Lower lobe of right lung (tissue), 2 donors: ENCODE measurements around the gene FIGLA. TPM values are rescaled to one million over a fixed set of nuclear protein-coding genes. Genes with fewer than 3 reads are reported as not detected.

Experiments
- ATAC-seq, 2 donors: fragments of 200-7000 bp; cut with Tn5 transposase; one replicate each; pipeline ENCODE4 v1.9.1; 2020 to 2022; ENCODE audit warnings: mild to moderate bottlenecking in 2 of 2, moderate library complexity in 2 of 2
- DNase-seq: peaks from one replicate; pipeline ENCODE4 v3.0.0-alpha.2; 2020
- H3K27ac ChIP-seq: fragments of 200-600 bp; one replicate; pipeline ENCODE4 v1.8.0; 2022
- H3K27me3 ChIP-seq: fragments of 200-600 bp; one replicate; pipeline ENCODE4 v1.8.0; 2022; ENCODE audit warnings: low read depth
- H3K36me3 ChIP-seq: fragments of 200-600 bp; one replicate; pipeline ENCODE4 v1.8.0; 2022; ENCODE audit warnings: mild to moderate bottlenecking
- H3K4me1 ChIP-seq: fragments of 200-600 bp; one replicate; pipeline ENCODE4 v1.8.0; 2022
- H3K4me3 ChIP-seq: fragments of 200-600 bp; one replicate; pipeline ENCODE4 v1.8.0; 2022; ENCODE audit warnings: mild to moderate bottlenecking
- H3K9me3 ChIP-seq: fragments of 200-600 bp; one replicate; pipeline ENCODE4 v1.8.0; 2022
- intact Hi-C: fragments of 100-400 bp; cut with DNase I; formaldehyde crosslinking; loops from one replicate; pipeline ENCODE4 v1.11.0; 2022
- long read RNA-seq: library from polyadenylated mRNA; unstranded; transcript quantifications from one replicate; pipeline ENCODE4 v2.0.0, GENCODE V29; 2021
- total RNA-seq: library from RNA; stranded (reverse); fragmentation: NEBNext Ultra II Directional; extraction: Animal tissue kit (Norgen Biotek cat#: 25700); gene quantifications from one replicate; pipeline ENCODE4 v1.2.1, GENCODE V29; 2021
- TF ChIP-seq, protein P1 (sequence below): fragments of 200-600 bp; IDR thresholded peaks from one replicate; pipeline ENCODE4 v1.8.0; 2022; ENCODE audit warnings: antibody characterized with exemption, mild to moderate bottlenecking
- donor health status: DM: no; HTN: yes; CAD: no; lungs with severe emphysema.

FIGLA gene
- not detected for total RNA-seq
- long read RNA-seq, result 0 reads

DNA sequence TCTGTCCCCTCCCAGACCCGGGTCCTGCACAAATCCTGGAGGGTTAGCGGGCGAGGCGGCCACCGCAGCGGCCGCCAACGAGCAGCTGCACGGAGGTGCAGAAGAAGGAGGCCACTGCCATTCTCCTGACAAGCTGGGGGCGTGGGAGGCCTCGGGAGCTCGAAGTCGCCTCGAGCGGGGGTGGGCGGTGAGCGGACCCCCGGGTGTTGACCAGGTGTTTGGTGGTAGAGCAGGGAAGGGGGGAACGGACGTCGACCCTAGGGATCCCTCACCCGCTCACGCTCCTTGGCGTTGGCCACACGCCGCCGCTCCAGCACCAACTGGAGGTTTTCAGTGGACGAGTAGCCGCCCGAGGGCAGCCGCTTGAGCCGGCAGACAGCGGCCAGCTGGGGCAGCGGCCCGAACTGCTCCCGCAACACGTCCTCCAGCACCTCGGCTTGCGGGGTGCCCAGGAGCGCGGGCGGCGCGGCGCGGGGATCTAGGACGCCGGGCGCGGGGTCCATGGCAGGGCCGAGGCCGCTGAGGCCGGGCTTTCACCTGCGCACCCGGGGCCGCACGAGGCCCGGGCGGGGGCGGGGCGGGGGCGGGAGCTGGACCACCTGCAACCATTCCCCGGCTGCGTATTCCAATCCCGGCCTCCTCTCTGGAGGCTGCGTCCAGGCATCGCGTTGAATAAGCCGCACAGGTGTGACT lies at the start of gene FIGLA:
Gene FIGLA (minus strand): TSS at position 508 of the 693 bp plus-strand sequence. CDS start 5 bp downstream, at position 503.
- intact Hi-C loops, result no loop called here
- H3K27me3 ChIP-seq, result peaks cover 58% of the 10 kb centered on the region
- no peak for DNase-seq
- peaks cover 17% of the 10 kb centered on the region for H3K4me1 ChIP-seq
- peak within 1 kb of the TSS; percentile 38 for H3K4me3 ChIP-seq
- no peaks in the 10 kb centered on the region for H3K9me3 ChIP-seq
- peak; percentile 31 to 34 for ATAC-seq
- TF ChIP-seq, protein P1, sequence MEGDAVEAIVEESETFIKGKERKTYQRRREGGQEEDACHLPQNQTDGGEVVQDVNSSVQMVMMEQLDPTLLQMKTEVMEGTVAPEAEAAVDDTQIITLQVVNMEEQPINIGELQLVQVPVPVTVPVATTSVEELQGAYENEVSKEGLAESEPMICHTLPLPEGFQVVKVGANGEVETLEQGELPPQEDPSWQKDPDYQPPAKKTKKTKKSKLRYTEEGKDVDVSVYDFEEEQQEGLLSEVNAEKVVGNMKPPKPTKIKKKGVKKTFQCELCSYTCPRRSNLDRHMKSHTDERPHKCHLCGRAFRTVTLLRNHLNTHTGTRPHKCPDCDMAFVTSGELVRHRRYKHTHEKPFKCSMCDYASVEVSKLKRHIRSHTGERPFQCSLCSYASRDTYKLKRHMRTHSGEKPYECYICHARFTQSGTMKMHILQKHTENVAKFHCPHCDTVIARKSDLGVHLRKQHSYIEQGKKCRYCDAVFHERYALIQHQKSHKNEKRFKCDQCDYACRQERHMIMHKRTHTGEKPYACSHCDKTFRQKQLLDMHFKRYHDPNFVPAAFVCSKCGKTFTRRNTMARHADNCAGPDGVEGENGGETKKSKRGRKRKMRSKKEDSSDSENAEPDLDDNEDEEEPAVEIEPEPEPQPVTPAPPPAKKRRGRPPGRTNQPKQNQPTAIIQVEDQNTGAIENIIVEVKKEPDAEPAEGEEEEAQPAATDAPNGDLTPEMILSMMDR, result no peak
- no peaks in the 10 kb centered on the region for H3K36me3 ChIP-seq
- no peak within 1 kb of the TSS for H3K27ac ChIP-seq

DNA sequence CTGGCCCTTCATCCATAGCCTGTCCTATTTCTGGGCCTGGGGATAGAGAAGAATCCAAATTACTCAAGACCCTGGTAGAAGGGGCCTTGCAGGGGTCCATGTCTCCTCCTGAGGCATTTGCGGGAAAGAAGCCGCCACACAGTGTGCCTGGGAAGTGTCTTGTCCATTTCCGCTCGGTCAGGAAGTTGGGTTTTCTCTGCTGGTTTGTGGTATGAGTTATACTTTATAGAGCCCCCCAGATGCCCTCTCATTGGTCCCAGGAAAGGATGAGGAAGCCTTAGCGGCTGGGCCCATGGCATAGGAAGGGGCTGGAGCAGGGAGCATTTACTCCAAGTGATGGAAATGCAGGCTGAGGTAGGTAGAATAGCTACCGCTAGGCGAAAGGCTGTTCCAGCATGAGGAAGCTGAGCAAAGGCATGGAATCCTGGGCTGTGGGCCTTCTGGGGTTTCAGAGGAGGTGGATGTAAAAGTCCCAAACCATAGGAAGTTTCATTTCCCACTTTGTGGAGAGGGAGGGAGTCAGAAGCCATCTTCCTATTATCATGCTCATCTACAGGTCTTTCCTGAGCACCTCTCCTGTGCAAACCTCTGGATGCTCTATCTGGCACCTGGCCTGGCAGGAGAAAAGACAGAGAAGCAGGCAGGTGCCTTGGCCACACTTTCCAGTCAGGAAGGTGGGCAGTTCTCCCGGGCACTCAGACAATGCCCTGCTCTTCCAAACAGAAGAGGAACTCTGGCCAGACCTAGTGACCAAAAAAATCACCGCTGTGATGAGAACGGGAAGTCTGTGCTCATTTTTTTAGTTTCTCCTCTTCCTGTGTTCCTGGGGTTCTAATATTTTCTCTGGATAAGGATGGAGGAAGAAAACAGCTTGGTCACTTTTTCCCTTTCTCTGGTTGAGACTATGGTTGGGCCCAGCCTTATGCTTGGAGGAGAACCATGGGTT lies 47.8 kb upstream of the FIGLA start:
- H3K4me1 ChIP-seq, result no peaks in the 10 kb centered on the region
- DNase-seq (no peak), ATAC-seq (no peak)
- intact Hi-C loops, result no loop called here
- TF ChIP-seq, protein P1, result no peak
- no peak overlapping the region for H3K4me3 ChIP-seq
- peaks cover 4% of the 10 kb centered on the region for H3K27me3 ChIP-seq
- H3K36me3 ChIP-seq, result no peaks in the 10 kb centered on the region
- no peaks in the 10 kb centered on the region for H3K9me3 ChIP-seq
- no peak overlapping the region for H3K27ac ChIP-seq

- Histone ChIP-seq H3K36me3 (no peaks in the 10 kb centered on the region), H3K4me3 (no peak within 1 kb of the TSS), H3K27ac (no peak within 1 kb of the TSS), H3K9me3 (no peaks in the 10 kb centered on the region), H3K27me3 (no peaks in the 10 kb centered on the region), H3K4me1 (no peaks in the 10 kb centered on the region)
- no peak for DNase-seq
- TF ChIP-seq, protein P1, result no peak
- no peak for ATAC-seq
- intact Hi-C loops, result no loop called here
Observed at GRCh38 chr2:70835643-70836042, 45.2 kb upstream of the FIGLA start, which contains the start of gene CD207. Gene CD207 (minus strand): TSS chr2:70835816. CDS start chr2:70835776, 40 bp downstream.

DNA sequence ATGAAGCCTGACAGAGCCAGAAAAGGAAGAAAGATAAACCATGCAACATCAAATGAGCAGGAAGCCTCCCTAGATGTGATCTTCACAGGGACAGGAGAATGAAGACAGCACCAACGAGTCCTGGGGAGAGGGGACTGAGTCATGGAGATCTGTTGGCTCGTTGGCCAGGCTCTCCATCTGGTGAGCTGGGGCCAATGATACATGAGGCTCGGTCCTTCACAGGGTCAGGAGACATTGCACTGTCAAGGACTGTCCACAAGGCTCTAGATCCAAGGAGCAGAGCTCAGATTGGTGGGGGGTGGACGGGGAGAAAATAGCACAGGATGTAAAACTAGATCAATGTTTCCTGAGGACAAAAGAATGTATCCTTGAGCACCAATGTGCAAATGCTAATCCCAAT lies 44.4 kb upstream of the FIGLA start:
- ATAC-seq (no peak), DNase-seq (no peak)
- no peaks in the 10 kb centered on the region for H3K4me1 ChIP-seq
- no peaks in the 10 kb centered on the region for H3K27me3 ChIP-seq
- no peaks in the 10 kb centered on the region for H3K36me3 ChIP-seq
- H3K9me3 ChIP-seq, result no peaks in the 10 kb centered on the region
- H3K4me3 ChIP-seq, result no peak overlapping the region
- intact Hi-C loops, result no loop called here
- TF ChIP-seq, protein P1, result no peak
- no peak overlapping the region for H3K27ac ChIP-seq

DNA sequence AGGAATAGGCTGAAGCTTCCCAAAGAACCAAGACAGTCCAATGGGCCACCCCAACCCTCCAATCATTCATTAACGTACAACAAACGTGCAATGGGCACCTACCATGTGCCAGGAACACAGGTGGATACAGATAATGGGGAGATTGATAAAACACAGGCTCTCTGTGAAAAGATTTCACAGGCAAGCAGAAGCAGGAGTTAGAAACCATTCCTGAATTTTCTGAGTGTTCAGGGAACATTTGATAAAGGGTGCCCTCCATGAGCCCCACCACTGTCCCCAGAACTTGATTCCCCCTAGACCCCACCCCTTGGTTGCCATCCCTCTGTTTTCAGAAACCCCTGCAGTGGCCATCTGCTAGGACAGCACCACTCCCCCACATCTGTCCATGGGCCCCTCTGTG lies 43.7 kb upstream of the FIGLA start:
- H3K4me3 ChIP-seq, result no peak overlapping the region
- intact Hi-C loops, result no loop called here
- no peaks in the 10 kb centered on the region for H3K4me1 ChIP-seq
- ATAC-seq (no peak), DNase-seq (no peak)
- no peaks in the 10 kb centered on the region for H3K36me3 ChIP-seq
- H3K27me3 ChIP-seq, result no peaks in the 10 kb centered on the region
- H3K9me3 ChIP-seq, result no peaks in the 10 kb centered on the region
- no peak overlapping the region for H3K27ac ChIP-seq
- TF ChIP-seq, protein P1, result no peak
